ENCODE results near the gene BAIAP2L1.
"Not testable (repeated sequence)": the region's sequence is repeated elsewhere in the genome, so short reads cannot be mapped to it uniquely, and the experiment has no call there.

BAIAP2L1 gene

DNA sequence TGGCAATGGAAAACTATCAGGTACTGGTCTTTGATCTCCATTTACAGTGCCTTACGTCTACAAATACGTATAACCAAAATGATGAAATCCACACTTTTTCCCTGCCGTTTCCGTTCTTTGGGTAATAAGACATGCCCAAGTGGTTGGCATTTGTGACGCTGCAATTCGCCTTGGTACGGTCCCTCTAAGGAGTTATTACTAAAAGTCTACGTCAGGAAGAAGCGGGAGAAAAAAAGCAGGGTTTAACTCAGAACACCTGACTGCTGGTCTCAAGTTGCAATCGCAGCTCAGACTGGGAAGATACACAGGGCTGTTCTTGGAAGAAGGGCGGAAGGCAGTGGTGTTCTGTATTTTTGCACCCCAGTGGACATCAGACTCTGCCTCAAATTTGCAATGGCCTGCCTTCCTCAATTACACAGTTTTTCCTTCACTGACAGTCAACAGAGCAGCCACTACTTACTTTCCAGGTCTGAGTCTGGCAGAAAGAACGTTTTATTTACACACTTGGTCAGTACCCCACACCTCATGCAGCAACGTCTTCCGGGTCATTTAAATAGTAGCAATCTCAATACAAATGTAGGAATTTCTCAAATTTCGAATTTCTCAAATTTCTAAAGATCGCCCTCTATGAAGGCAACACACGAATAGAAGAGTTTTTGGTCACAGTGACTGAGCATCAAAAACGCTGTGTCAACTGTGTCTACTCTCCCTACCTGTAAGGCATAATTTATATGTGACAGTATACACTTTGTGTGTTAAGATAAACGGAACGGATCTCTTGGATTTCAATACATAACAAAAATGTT, 2.1 kb downstream of the BAIAP2L1 start:
- no peak for DNase-seq

DNA sequence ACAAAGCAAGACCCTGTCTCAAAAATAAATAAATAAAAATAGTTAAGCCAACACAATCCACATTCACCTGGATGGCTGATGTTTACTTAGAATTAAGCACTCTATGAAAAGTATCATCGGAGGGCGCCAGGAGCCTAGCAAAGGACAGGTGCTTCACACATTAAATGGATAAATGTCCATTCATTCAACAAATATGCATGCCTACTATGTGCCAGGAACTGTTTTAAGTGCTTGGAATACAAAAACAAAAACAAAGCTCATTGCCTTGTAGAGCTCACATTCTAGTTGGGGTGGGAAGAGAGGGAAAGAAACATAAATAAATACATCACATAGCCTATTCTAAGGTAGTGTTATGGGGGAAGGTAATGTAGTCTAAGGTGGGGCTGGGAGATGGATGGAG, 4.1 kb downstream of the BAIAP2L1 start:
- no peak for DNase-seq

DNA sequence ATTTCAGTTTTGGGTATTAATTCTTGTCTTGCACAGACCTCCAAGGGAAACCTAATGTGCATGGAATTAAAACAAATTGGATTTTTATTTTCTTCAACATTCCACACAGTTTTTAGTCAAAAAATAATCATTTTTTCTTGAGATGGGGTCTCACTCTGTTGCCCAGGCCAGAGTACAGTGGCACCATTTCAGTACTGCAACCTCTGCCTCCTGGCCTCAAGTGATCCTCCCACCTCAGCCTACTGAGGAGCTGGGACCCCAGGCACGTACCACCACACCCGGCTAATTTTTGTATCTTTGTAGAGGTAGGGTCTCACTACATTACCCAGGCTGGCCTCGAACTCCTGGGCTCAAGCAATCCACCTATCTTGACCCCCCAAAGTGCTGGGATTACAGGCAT, 4.9 kb downstream of the BAIAP2L1 start:
- DNase-seq = no peak

DNA sequence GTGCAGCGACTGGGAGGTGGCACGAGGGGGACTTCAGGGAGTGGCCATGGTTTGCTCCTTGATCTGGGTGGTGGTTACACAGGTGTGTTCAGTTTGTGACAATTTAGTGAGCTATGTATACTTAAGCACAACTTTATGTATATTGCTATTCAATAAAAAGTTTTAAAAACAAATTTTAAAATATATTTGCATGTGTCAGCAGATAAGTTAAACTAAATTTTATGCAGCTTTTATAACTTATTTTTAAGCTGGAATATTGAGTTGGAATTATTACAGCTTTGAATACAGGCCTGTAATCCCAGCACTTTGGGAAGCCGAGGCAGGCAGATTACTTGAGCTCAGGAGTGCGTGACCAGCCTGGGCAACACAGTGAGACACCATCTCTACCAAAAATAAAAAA, 5.4 kb downstream of the BAIAP2L1 start:
- no peak for DNase-seq

DNA sequence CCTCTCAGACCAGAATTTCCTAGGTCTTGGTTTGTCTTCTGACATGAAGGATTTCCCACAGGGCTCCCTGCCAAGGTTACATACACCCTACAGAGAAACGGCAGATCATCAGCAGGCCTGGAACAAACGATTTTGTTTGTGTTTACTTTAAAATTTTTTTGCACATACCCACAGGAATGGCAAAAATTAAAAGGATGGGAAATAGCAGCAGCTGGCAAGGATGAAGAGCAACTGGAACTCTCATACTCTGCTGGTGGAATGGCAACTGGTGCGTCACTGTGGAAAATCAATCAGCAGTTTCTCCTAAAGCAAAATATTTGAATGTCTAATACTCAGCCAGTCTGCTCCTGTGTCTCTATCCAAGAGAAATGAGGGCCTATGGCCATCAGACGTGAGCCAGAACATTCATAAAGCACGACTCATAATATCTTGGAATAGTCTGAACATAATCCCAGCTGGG, 6.5 kb downstream of the BAIAP2L1 start:
- no peak for DNase-seq

DNA sequence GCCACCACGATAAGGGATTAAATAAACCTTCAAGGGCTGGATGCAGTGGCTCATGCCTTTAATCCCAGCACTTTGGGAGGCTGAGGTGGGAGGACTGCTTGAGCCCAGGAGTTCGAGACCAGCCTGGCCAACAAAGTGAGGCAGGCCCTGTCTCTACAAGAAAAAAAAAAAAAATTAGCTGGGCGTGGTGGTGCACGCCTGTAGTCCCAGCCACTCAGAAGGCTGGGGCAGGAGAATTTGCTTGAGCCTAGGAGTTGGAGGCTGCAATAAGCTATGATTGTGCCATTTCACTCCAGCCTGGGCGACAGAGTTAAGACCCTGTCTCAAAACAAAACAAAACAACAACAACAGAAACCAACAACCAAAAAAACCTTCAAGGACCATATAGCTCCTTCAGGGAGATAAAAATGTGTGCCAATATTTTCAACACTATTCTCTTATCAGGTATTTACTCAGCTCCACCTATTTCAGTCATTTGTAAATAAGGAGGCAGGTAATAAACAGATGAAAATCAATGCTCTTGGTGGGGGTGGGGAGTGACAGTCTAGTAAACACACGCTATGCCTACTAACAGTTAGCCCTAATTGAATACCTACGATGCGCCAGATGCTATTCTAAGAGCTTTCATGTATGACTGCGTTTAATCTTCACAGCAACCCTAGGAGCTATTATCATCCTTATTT, 13.2 kb downstream of the BAIAP2L1 start:
- no peak for DNase-seq

DNA sequence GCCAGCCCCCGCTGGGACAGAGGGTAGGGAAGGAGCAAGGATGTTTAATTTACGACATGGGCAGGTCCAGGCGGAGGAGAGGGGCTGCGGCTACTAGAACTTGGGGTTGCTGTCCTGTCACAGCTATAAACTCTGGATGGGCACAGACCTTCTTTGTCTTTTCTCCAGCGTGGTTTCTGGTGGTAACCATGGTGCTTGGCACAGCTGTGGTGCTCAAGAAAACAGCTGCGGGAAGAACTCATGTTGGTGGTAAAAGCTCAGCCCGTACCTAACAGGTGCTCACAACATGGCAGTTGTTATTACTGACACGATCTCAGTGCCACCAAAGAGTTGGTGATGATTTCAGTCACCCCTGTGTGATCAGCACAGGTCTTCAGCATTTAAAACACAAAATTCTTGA, 13.8 kb downstream of the BAIAP2L1 start:
- DNase-seq = no peak

DNA sequence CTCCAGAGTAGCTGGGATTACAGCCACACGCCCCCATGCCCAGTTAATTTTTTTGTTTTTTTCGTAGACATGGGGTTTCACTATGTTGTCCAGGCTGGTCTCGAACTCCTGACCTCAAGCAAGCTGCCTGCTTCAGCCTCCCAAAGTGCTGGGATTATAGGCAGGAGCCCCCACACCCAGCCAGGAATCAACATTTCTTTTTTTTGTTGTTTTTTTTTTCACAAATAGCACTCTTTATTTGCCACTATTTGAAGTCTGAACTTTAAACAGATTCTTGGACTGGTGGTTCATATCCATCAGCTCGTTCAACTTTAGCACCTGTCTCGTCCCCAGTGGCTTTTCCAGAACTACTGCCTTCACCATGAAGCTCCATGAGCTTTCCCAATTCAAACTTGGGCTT, 15.4 kb downstream of the BAIAP2L1 start:
- not testable (repeated sequence) for DNase-seq

DNA sequence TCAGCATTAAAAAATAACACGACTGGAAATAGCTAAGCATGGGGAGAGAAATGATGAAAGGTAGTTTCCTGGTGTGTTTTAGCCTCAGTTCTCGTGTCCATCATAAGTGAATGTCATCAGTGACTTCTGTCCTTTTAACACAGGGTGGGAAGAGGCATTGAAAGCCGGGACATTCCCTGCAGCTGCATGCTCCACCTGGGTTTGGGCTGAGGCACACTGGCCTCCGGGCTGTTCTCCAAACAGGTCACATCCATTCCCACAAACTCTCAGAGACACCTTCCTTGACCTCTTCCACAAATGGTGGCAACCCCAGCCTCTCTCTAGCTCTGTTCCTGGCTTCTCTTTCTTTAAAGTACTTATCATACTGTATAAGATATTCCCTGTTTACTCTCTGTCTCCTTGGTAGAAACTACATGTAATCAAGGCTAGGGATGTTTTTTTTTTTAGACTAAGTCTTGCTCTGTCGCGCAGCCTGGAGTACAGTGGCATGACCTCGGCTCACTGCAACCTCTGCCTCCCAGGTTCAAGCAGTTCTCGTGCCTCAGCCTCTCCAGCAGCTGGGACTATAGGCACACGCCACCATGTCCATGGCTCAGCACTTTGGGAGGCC, 22.6 kb downstream of the BAIAP2L1 start:
- no peak for DNase-seq

DNA sequence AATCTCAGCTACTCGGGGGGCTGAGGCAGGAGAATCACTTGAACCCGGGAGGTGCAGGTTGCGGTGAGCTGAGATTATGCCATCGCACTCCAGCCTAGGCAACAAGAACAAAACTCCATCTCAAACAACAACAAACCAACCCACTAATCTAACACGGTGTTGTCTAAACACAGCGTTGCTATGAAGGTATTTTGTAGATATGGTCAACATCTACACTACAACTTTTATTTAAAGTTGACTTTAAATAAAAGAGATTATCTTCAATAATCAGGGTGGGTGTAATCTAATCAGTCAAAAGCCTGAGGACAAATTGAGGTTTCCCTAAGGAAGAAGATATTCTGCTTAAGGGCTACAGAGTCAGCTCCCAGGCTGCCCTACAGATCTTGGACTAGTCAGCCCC, 24.2 kb downstream of the BAIAP2L1 start:
- DNase-seq = no peak

DNA sequence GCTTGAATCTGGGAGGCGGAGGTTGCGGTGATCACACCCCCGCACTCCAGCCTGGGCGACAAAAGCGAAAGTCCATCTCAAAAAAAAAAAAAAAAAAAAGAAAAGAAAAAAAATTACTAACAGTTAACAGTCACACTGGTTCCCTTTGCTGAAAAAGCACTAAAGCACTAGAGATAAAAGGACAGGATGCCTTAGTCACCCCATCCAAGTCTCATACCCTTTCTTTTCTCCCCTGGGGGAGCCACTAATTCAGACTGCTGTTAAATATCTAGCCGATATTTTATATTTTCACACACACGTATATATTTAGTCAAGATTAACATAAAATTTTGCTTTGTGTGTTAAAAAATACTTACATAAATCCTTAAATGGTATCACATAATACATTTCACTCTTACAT, 25.2 kb downstream of the BAIAP2L1 start:
- DNase-seq = no peak

DNA sequence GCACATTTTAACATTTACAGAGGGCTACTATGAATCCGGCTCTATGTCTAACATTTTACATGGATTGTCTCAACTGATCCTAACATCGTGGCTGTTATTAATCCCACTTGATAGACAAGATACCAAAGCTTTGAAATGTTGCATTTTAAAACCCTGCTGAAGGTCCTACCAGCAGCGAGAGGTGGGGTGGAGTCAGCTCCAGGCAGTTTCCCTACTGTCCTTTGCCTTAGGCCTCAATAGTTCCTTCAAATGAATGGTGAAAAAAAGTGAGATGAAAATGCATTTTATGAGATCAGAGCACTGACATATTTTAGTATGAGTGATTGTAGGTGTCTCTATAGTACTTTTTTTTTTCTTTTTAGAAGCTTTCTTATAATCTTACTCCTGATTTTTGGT, 26.6 kb downstream of the BAIAP2L1 start:
- DNase-seq = no peak

DNA sequence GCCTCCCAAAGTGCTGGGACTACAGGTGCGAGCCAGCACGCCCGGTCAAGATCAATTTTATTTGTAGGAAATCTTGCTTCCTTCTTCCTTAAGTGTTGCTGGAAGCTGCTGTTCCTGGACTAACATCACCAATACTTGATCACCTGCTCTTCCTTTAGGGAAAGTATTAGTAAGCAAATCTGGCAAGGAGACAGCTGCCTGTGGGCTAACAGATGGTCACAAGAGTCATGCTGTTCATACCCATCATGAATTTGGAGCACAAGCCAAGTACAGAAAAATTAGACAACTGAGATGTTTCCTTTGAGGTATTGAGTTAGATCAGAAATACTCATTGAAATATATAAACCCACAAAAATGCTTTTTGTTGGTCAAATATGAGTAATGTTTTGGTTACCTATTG, 27.9 kb downstream of the BAIAP2L1 start:
- DNase-seq = no peak

DNA sequence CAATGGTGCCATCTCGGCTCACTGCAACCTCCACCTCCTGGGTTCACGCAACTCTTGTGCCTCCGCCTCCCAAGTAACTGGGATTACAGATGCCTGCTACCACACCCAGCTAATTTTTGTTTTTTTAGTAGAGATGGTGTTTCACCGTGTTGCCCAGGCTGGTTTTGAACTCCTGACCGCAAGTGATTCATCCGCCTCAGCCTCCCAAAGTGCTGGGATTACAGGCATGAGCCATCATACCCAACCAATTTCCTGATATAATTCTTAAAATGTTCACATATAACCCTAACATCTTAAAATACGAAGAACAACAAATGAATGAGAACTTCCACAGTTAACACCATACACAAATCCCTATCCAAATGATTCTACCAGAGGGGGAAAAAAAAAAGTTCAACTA, 31.2 kb downstream of the BAIAP2L1 start:
- no peak for DNase-seq

DNA sequence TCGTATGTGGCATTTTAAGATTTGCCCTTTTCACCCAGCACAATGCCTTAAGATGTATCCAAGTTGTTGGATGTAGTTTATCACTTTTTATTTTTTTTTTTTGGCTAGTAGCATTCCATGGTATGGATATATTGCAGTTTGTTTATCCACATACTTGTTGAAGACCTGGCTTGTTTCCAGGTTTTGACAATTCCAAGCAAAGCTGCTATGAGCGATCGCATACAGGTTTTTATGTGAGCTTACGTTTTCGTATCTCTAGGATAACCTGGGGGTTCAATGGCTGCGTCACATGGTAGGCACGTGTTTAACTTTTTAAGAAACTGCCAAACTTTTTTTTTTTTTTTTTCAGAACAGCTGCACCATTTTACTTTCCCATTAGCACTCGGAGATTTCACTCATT, 32.2 kb downstream of the BAIAP2L1 start:
- no peak for DNase-seq

DNA sequence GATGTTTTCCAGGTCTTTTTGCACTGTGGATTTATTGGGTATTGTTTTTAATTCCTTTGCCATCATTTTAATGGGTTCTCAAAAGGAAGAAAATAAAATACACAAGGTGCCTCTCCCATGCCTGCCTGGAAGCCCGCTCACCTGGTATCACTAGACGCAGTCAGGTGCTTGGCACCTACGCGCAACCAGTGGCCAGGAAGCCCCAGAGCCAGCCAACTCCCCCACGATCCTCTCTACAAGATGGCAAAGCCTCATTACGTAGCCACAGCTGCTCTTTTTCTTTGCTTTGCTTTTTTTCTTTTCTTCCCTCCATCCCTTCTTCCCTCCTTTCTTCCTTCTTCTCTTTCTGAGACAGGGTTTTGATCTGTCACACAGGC, 34.3 kb downstream of the BAIAP2L1 start:
- no peak for DNase-seq

DNA sequence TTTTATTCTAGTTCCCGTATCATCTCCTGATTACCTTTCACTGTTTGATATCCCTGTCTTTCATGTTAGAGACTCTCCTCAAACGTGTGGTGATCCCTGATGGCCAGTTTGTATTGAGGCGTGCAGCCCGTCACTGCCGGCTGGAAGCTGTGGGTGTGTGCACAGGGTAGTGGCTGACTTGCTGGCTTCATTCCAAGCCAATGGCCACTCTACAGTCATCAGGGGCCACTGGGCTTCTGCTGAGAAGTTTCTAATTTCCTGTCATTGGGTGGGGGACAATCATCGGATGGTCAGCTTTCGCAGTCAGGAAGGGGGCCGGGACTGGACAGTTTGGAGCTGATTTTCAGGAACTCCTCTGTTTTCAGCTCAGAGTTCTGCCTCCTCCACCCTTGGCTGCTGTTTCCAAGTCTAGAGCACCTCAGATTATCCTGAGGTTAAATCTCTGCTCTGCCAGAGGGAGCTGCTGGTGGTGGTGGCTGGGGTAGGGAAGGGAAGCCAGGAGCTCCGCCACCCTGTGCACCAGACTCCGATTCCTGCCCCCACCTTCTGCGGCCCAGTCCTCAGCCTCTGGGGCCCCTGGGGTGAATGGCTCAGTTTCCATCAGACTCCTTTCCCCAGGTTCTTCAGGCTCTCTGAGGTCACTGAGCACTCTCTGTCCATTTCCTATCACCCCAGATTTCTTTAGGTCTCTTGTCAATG, 34.9 kb downstream of the BAIAP2L1 start:
- DNase-seq = no peak

DNA sequence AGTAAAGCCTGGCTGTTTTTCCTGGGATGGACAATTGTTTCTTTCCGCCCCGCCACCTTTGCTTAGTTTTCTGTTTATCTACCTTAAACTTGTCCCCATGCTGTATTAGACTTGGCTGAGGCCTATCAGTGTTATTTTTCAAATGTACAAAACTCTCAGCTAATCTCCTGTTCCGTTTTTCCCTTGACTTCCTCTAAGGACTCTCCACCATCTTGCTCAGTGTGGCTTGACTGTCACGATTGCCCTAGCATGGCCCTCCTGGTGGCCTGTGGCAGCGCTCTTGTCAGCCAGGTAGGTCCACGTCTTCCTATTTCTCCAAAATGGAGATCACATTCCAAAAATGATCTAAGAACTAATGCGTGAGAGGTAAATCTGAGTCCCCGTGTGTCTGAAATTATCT, 36.7 kb downstream of the BAIAP2L1 start:
- no peak for DNase-seq

DNA sequence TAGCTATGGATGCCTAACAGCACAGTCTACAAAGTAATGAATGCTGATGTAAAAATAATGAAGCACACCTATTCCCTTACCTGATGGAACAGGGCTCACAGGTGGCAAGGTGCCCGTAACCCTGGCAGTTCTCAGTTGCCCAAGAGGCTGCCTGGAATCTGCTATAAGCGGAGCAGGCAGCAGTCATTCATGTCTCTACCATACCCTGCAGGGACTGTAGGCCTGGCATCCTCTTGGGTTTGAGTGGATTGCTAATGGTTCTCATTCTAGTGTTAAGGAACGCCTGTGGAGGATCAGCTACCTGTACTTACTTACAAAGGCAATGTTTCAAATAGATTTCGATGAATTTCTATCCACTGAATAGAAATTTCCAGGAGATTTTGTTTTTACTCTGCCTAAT, 38.4 kb downstream of the BAIAP2L1 start:
- DNase-seq = no peak

DNA sequence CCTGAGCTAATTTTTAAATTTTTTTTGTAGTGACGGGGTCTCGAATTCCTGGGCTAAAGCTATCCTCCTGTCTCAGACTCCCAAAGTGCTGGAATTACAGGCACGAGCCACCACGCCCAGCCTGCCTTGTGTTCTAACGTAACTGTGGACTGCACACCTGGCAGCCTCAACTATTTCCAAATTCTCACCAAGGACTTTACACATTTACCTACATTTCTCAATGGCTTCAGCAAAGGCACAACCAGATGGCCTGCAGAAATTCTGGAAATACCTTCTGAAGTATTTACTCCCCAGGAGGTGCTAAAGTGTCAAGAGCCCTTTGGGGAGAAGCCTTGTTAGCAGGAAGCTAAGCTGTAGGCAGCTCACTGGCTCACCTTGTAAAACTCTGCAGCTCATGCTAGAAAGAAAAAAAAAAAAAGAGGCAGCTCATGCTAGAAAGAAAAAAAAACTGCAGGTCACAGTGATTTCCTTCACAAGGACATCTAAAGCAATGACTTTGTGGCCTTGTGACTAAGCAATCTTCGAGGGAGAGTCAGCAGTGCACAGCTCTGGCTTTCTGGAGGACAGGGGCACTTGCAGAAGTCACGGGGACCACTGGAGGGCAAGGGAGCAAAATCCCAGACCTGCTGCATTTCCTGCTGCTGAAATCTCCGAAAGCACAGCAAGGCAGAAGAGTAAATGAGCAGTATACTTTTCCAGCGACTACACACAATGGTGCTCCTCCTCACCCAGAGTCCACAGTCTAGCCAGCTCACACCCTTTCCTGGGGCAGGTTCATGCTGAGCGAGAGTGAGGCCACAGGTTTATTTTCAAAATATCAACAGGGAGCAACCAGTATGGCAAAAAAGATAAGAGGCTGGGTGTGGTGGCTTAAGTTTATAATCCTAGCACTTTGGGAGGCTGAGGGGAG, 40.4 kb downstream of the BAIAP2L1 start:
- DNase-seq = no peak

DNA sequence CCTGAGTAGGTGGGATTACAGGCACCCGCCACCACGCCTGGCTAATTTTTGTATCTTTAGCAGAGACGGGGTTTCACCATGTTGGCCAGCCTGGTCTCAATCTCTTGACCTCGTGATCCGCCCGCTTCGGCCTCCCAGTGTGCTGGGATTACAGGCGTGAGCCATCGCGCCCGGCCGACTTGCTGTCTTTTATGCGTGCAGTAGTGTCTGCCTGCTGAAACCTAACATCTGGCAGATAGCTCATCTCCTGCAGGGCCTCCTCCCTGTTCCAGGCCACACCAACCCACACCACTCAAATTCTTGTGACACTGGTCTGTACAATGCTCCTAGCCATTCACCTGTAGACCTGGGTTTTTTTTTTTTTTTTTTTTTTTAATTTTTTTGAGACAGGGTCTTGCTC, 41.5 kb downstream of the BAIAP2L1 start:
- DNase-seq = no peak

DNA sequence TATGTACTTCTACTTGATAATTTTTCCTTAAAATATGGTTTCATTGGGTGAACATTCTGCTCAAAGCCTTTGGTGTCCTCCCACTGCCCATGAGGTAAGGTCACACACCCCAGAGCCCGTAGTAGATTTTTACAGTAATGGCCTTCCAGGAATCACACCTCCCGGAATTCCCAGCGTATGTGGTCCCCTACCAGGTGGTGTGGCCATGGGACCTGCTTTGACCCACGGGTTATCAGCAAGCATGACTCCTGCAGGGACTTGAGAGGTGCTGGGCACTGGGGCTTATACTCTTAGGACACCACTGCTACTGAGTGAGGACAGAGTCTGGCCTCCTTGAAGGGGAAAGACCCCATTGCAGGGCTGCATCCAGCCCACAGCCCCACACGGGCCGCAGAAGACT, 42.2 kb downstream of the BAIAP2L1 start:
- DNase-seq = no peak
